ENCODE data around the gene BRF1. TPM values are rescaled to one million over a fixed set of nuclear protein-coding genes. Genes with fewer than 3 reads are reported as not detected.

Gene BRF1
- polyA plus RNA-seq, 12 donors, result 19.7 to 28.2 (median 21.4) TPM; not detected in 1

DNA sequence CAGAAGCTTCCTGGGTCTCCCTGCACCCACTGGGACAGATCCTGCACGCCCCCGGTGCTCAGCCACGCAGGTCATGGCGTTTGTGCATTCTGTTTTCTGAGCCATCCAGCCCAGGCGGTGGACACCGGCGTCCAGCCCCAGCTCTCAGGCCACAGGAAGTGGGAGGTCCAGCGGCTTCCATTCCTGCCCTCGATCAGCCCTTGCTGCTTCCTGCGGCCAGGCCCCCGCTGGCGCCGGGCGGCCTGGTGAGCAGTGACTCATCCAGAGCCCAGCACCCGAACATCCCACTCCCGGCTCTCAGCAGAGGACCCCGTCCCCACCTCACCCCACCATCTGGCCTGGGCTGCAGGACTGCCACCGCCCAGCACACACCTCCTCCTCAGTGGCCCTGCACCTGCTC lies 101.7 kb downstream of the BRF1 start:
- DNase-seq, result no peak

DNA sequence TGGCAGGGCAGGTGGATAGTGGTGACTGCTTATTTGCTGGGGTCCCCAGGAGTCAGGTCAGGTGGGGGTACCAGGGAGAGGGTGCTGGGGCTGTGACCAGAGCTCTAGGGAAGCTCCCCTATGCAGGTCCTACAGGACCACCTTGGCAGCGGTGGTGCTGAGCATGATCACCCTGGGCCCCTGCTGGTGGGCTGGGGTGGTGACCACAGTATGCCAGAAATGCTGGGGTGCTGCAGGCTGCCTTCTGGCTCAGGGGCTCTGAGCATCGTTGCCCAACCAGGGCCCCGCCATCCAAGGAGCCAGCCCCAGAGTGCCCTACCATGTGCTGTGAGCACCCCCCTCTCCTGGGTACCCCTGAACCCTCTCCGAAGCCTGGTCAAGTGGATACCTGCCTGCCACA lies 102.2 kb downstream of the BRF1 start:
- DNase-seq, result no peak

DNA sequence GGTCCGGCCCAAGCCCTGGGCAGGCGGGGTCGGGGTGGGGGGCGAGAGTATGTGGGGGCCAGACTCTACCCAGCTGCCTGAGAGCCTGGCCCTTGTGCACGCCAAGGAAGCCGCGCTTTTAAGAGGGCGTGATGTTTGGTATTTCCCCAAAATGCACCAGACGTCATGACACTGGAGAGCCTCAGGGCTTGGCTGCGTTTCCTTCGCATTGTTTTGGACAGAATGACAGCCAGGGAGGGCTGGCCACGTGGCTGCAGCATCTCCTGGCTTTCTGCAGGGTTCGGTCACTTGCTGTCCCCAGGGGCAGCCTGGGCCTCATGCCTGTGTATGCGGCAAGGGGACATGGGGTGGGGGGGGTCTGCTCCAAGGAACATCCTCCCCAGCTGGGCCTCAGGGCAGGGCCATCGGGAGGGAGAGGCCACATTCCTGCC lies 103.6 kb downstream of the BRF1 start:
- DNase-seq, result peak; percentile 85

DNA sequence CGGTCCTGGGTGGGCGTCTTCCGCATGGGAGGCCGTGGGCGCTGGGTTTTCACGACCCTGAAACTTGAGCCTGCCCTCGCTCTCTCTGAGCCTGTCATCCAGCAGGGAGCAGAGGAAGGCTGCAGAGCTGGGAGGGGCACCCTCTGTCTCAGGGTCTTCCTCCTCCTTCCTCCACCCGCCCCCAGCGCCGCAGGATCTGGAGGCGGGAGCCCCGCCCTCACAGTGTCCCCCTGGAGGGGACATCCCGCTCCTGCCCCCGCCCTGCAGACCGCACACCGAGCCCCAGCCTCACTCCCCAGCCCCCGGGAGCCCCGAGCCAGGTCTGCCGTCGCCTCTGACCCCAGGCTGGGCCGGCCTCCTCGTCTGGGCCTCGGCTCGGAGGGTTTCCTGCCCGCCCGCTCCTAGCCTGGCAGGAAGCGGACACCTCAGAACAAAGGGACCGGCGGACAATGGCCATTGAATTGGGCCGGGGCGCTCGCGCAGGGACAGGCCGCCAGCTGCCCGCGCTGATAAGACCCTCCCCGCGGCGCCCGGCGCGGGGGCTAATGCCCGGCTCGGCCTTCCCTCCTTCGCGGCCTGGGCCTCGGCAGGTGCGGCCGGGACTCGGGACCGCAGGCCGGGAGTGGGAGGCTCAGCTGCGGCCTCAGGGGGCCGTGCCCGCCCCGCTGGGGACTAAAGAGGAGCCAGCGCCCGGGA lies 104.4 kb downstream of the BRF1 start:
- DNase-seq, result no peak

DNA sequence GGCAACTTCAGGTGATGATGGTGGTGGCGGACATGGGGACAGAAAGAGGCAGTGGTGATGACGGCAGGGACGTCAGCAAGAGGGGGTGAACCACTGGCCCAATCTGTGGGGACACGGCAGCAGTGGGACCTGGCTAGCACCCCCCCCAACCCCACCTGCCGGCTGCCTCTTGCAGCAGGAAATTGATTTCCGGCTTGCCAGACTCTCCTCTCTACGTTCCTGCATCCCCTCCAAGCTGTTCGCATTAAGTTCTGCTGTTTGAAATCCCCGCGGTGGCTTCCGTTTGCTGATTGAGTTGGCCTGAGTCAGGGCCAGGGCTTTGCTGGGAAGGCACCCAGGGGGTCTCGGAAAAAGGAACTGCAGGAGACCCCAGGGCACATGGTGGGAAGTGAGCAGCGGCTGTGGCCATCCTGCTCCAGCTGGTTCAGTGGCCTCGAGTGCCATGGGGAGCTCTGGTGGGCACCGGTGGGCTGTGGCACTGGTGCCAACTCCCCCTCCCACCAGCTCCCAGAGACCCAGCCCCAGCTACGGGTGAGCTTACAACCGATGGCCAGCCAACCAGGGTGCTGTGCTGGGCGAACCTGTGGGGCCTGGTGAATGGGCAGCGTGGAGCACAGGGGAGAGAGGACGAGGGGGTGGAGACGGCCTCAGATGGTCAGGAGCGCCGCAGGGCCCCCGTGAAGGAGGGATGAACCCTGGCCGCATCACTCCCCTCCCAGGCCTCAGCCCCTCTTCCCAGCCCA lies 105.1 kb downstream of the BRF1 start:
- DNase-seq, result no peak

DNA sequence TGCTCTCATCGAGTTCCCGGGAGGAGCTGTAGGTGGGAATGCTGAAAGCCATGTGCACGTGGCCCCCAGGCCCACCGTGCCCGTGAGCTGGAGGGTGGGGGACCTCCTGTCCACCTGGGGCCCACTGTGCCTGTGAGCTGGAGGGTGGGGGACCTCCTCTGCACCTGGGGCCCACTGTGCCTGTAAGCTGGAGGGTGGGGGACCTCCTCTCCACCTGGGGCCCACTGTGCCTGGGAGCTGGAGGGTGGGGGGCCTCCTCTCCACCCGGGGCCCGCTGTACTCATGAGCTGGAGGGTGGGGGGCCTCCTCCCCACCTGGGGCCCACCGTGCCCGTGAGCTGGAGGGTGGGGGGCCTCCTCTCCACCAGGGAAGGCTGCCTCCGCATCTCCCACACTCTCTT lies 105.8 kb downstream of the BRF1 start:
- DNase-seq, result no peak

DNA sequence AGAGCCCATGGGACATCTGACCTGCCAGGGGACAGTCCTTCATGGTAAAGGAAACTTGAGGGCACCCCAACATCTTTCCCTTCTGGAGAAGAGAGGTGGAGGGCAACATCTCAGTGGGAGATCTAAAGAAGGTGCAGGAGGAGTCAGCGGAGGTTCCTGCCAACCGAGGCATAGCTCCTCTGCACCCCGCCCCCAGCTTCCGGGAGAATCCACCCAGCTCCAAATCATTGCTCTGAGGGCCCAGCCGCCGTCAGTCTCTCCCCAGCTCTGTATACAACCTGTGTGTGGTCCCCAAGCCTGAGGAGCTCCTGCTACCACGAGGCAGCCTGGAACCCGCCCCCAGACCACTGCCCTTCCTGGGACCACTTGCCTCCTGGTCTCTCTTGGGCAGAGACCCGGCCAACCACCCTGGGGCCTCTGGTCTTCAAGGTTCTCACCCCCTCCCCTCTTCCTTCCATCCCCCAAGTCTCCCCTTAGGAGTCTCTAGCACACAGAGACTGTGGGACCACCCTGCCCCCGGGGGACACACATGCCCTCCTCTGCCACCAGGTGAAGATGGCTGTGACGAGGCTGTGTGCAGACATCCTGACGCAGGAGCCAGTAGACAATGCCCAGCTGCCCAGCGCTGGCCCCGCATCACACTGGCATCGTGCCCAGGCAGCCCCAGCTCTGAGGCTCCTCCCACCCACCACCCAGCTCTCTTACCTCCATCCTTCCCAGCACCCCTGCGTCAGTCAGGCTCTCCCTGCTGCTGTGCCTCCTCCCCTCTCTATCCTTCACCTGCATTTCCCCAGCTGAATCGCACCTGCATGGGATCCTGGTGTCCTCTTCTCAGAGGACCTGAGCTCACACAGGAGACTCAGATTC lies 106.7 kb downstream of the BRF1 start:
- DNase-seq, result no peak

DNA sequence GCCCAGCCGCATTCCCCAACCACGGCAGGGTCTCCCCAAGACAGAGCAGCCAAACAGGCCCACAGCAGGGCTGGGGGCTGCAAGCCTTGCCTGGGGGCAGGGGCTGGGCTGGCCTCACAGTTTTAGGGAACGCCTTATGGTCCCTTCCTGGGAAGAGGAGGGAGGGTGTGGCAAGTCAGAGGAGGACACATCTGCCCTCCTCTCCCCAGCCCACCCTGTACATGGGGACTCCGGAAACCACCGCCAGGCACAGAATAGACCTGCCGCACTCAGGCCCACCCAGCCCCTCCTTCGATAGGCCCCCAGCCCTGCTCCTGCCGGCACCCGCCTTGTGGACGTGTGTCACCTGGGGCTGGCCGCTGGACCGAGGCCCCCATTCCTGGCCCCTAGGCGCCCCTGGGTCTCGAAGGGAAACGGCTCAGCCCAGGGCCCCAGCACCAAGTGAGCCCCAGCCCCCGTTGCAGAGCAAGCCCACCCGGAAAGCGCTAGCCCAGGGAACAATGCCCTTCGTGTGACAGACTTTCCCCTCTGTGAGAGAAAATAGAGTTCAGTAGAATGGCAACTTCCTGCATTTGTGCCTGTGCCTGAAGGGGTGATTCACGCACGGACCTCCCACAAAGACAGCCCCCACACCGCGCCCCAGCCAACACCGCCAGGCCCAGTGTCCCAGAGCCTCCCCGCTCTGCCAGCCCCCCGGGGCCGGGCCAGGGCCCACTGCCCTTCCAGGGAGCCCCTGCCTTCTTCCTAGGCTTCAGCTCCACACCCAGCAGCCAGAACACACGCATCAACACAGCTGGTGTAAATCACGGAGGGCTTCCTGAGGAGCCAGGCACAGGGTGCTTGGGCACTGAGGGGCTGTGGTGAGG lies 107.7 kb downstream of the BRF1 start:
- DNase-seq, result no peak

DNA sequence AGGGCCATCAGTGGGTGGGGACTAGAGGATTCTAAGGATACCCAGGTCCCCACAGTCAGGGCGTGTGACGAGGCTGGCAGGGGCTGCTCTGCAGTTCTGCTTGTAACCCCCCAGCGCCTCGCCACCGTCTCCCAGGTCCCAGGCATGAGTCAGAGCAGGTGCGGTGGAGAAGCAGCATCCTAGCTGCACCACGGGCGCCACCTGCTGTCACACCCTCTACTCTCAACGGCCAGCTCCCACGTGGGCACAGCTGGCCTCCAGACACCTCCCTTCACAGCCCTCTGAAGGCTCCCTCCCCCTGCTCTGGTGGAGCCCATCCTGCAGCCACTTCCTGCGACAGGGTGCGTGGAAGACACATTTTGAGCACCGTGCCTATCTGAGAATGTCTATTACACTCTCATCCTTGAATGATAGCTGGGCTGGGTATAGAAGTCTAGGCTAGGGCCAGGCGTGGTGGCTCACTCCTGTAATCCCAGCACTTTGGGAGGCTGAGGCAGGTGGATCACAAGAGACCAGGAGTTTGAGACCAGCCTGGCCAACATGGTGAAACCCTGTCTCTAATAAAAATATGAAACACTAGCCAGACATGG lies 112.8 kb downstream of the BRF1 start:
- no peak for DNase-seq

DNA sequence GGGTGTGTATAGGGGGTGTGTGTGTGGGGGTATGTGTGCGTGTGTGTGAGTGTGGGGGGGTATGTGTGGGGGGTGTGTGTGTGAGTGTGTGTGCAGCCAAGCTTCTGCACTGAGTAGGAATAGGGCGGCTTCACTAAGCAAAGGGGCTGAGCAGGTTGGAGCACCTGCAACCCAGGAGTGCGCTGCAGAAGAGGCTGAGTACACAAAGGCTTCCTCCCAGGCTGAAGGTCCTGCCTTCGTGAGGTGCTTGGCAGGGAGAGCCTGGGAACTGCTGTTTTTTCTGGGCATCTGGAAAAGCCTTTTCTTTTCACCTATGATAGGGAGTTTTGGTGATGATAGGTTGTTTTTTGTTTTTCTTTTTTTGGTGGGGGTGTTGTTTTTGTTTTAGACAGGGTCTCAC lies 113.7 kb downstream of the BRF1 start:
- DNase-seq, result no peak

DNA sequence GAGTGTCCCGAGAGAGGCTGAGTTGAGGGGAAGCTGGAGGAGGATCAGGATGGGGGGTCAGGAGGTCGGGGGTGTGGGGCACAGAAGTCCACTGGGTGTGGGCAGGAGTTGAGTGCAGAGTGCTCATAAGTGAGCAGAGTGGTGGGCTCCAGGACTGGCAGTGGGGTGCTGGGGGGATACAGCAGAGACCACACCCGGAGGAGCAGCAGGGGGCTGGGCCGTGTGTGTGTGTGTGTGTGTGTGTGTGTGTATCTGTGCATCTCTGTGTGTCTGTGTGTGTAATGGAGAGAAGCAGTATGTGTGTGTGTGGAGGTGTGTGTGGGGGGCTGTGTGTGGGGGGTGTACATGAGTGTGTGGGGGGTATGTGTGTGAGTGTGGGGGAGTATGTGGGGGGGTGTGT lies 114.8 kb downstream of the BRF1 start:
- no peak for DNase-seq

DNA sequence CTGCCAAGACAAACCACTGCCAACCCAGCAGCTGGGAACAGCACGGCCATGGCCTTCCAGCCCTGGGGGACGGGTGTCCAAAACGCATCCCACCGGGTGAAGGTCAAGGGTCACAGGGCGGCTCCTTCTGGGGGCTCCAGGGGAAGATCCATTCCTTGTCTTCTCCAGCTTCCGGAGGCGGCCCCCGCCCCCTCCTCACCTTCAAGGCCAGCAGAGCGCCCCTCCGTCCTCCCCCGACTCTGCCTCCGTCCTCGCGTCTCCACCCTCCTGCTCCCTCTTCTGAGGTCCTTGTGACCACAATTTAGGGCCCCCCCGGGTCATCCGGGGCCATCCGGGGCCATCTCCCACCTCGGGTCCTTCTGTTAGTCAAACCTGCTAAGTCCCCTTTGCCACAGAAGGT lies 115.8 kb downstream of the BRF1 start:
- no peak for DNase-seq

DNA sequence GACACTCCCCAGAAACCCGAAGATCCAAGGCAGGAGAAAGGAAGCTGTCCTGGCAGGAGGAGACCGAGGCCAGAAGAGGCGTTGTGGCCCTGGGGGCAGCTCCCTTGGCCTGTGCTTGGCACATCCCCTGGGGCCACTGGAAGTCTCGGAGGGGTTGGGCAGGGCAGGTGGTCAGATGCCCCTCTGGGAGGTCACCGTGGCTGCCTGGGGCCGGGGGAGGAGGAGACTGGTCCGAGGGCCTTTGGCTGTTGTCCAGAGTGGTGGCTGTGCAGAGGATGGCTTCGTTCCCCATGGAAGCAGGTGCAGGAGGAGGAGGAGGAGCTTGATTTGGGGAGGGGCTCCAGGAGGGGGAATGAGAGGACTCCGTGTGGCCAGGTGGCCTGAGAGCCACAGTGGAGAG lies 116.3 kb downstream of the BRF1 start:
- no peak for DNase-seq

DNA sequence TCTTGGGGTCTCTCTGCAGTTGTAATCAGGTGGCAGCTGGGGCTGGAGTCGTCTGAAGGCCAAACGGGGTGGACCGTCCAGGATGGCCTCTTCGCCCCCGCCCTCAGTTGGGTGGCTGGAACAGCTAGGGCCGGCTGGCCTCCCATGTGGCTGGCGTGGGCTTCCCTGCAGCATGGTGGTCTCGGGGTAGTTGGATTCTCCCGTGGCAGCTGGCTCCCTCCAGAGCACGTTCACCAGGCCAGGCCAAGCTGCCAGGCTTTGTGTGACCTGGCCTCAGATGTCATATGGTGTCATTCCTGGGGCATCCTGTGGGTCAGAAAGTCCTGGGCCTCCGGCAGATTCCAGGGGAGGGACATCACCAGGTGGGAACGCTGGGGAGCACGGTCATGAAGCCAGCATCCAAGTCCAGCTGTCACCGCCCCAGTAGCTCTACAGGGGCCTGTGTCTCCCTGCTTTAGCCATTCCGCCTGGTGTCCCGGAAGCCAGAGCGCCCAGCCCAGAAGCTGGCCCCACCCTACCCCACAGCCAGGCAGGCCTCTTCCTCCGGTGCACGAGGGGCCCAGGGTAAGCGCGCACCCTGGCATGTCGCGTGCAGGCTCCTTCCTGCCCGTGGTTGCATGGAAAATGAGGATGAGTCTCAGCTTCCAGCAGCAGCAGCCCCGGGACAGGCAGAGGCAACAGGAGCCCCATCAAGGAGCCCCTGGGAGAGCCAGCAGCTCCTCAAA lies 118.3 kb downstream of the BRF1 start:
- DNase-seq, result no peak

DNA sequence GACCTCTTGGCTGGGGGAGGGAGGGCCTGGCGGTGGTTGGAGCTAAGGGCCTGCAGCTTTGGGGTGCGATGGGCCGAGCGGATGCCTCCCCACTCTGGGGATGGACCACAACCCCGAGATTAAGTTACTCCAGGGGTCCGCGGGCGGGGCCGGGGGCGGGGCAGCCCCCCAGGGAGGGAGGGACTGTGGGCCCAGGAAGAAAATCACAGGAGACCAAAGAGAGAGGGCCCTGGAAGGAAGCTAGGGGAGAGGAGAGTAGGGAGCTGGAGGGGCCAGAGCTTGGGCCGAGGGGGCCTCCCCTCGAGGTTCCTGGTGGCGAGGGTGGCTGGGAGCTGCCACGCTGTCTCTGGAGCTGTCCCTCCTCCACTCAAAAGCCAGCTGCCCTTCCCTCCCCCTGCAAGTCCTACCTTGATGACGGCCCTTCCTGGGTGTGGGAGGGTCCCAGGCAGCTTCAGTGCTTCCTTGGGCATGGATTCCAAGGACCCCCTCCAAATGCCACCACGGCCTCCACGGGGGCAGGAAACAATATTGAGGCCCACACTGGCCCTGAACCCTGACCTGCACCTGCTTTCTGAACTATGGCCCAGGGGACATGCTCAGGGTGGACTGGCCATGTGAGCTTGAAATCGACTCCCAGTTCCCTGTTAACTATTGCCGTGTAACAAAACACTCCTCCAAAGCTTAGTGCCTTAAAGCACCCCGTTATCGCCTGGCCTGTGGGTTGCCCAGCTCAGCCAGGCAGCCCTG lies 119.1 kb downstream of the BRF1 start:
- no peak for DNase-seq

DNA sequence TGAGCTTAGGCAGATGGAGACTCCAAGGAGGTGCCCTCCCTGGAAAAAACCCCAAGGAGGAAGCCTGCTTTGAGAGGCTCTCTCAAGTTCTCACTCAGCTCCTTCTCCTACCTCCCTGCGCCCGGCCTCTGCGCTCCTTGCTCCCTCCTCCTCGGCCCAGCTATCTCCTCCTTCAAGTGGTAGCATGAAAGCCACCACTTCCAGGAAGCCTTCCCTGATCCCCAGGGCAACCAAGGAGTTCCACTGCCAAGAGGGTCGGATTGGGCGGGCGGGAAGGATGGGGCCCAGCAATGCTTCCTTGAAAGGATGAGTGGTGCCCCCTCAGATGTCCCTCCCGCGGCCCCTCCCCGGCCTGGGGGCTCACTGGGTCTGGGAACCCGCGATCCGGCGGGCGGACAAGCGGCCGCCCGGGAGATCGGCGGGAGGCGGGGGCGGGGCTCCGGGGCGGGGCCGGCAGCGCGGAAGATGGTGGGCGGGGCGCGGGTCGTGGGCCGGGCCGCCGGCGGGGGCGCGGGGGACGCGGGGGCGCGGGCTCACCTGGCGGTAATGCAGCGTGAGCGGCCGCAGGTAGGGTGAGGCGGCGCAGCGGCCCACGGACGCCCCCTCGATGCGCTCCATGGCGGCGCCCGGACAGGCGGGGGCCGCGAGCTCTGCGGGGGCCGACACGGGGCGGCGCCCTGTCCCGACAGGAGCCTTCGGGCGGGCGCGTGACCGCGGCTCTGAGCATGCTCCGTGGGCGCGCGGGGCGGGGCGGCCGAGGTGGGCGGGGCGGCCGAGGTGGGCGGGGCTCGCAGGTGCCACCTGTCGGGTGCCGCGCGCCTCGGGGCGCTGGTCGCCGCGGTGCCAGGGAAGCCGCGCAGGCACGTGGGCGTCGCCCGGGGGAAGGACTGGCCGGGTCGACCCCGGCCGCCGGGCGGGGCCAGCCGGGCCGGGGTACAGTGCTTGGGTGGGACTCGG lies 119.9 kb downstream of the BRF1 start, which contains the start of gene NUDT14:
Gene NUDT14 (minus strand): TSS at position 721 of the 957 bp plus-strand sequence. CDS start 103 bp downstream, at position 618.
- no peak for DNase-seq

DNA sequence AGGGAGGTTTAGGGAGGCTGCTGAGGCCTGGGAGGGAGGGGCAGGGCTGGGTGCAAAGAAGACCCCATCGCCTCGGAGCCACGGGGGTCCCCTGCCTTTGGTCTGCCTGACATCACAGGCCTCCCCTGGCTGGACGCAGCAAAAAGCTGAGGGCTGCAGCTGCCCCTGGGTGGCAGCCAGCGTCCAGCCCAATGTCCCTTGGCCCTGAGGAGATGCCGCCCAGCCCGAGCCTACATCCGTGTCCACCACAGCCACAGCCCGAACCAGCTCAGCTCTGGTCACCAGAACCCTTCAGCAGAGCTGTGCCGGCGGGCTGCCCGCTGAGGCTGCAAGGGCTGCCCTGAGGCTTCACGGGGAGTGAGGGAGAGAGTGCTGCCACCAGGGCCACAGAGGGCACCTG lies 121.6 kb downstream of the BRF1 start:
- DNase-seq, result no peak

DNA sequence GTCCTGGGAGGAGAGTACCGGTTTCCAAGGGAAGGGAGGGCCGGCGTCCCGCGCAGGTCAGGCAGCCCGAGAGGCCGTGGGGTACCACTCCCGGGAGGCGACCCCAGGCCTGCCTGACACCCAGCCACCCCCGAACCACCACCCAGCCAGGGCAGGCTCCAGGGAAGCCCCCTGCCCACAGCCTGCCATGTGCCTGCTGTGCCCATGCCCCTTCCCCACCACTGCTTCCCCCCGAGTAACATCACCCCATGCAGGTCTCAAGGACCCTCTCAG lies 122.0 kb downstream of the BRF1 start:
- no peak for DNase-seq

All from muscle of arm (tissue), 12 donors.